ENCODE data around the gene CEP95. TPM values are rescaled to one million over a fixed set of nuclear protein-coding genes. Genes with fewer than 3 reads are reported as not detected.
A peak's percentile ranks its signal among the peaks of the same experiment; 100 is the strongest.

Gene CEP95
- polyA plus RNA-seq, 2 donors, result 16.7 to 33.3 TPM

GRCh38 chr17:64500862-64501765 lies 5.7 kb upstream of the CEP95 start:
- Histone ChIP-seq H3K36me3 (ENCODE audit: control insufficient read depth in 2 of 2, insufficient read depth in 2 of 2, low read length in 1 of 2) (peaks cover 16 to 25% of the 10 kb centered on the region in 2 donors), H3K9me3 (ENCODE audit: control insufficient read depth in 2 of 2, insufficient read depth in 1 of 2, low read depth in 1 of 2, low read length in 1 of 2) (no peaks in the 10 kb centered on the region), H3K27ac (ENCODE audit: low read depth in 2 of 2, low read length in 1 of 2) (peak overlapping the region in 1 of 2 donors; percentile 17)

GRCh38 chr17:64502021-64502420 lies 4.8 kb upstream of the CEP95 start:
- no peaks in the 10 kb centered on the region for H3K9me3 ChIP-seq (ENCODE audit: control insufficient read depth in 2 of 2, insufficient read depth in 1 of 2, low read depth in 1 of 2, low read length in 1 of 2)
- no peak overlapping the region for H3K4me3 ChIP-seq (ENCODE audit: low read depth in 1 of 2, low read length in 2 of 2)
- no peak overlapping the region for H3K27ac ChIP-seq (ENCODE audit: low read depth in 2 of 2, low read length in 1 of 2)
- peaks cover 16 to 25% of the 10 kb centered on the region in 2 donors for H3K36me3 ChIP-seq (ENCODE audit: control insufficient read depth in 2 of 2, insufficient read depth in 2 of 2, low read length in 1 of 2)
- 63 to 70% methylated on average over 3 of the region's 3 CpGs for WGBS, 2 donors
- H3K27me3 ChIP-seq (ENCODE audit: control insufficient read depth in 1 of 2, insufficient read depth in 2 of 2, low read length in 2 of 2), result no peaks in the 10 kb centered on the region
- peaks cover 0 to 2% of the 10 kb centered on the region in 2 donors for H3K4me1 ChIP-seq (ENCODE audit: control insufficient read depth in 2 of 2, insufficient read depth in 2 of 2, low read length in 1 of 2)

More at GRCh38 chr17:64500862-64501765, 5.7 kb upstream of the CEP95 start:
- 57 to 64% methylated on average over 11 of the region's 11 CpGs for WGBS, 2 donors
- Histone ChIP-seq H3K27me3 (ENCODE audit: control insufficient read depth in 1 of 2, insufficient read depth in 2 of 2, low read length in 2 of 2) (no peaks in the 10 kb centered on the region), H3K4me3 (ENCODE audit: low read depth in 1 of 2, low read length in 2 of 2) (no peak overlapping the region), H3K4me1 (ENCODE audit: control insufficient read depth in 2 of 2, insufficient read depth in 2 of 2, low read length in 1 of 2) (peaks cover 0 to 2% of the 10 kb centered on the region in 2 donors)

GRCh38 chr17:64502809-64503208 lies 4.0 kb upstream of the CEP95 start:
- H3K27ac ChIP-seq (ENCODE audit: low read depth in 2 of 2, low read length in 1 of 2), result no peak overlapping the region

GRCh38 chr17:64503341-64503740 lies 3.4 kb upstream of the CEP95 start:
- Histone ChIP-seq H3K27ac (ENCODE audit: low read depth in 2 of 2, low read length in 1 of 2) (no peak overlapping the region), H3K4me3 (ENCODE audit: low read depth in 1 of 2, low read length in 2 of 2) (peak overlapping the region in 1 of 2 donors; percentile 97), H3K36me3 (ENCODE audit: control insufficient read depth in 2 of 2, insufficient read depth in 2 of 2, low read length in 1 of 2) (peaks cover 16 to 25% of the 10 kb centered on the region in 2 donors), H3K4me1 (ENCODE audit: control insufficient read depth in 2 of 2, insufficient read depth in 2 of 2, low read length in 1 of 2) (no peaks in the 10 kb centered on the region), H3K9me3 (ENCODE audit: control insufficient read depth in 2 of 2, insufficient read depth in 1 of 2, low read depth in 1 of 2, low read length in 1 of 2) (no peaks in the 10 kb centered on the region), H3K27me3 (ENCODE audit: control insufficient read depth in 1 of 2, insufficient read depth in 2 of 2, low read length in 2 of 2) (no peaks in the 10 kb centered on the region)
- WGBS, 2 donors, result 52 to 61% methylated on average over 5 of the region's 5 CpGs

More at GRCh38 chr17:64502809-64503208, 4.0 kb upstream of the CEP95 start:
- H3K9me3 ChIP-seq (ENCODE audit: control insufficient read depth in 2 of 2, insufficient read depth in 1 of 2, low read depth in 1 of 2, low read length in 1 of 2), result no peaks in the 10 kb centered on the region
- no peaks in the 10 kb centered on the region for H3K4me1 ChIP-seq (ENCODE audit: control insufficient read depth in 2 of 2, insufficient read depth in 2 of 2, low read length in 1 of 2)
- H3K4me3 ChIP-seq (ENCODE audit: low read depth in 1 of 2, low read length in 2 of 2), result peak overlapping the region in 1 of 2 donors; percentile 97
- 75 to 80% methylated on average over 2 of the region's 2 CpGs for WGBS, 2 donors
- H3K27me3 ChIP-seq (ENCODE audit: control insufficient read depth in 1 of 2, insufficient read depth in 2 of 2, low read length in 2 of 2), result no peaks in the 10 kb centered on the region
- H3K36me3 ChIP-seq (ENCODE audit: control insufficient read depth in 2 of 2, insufficient read depth in 2 of 2, low read length in 1 of 2), result peaks cover 16 to 25% of the 10 kb centered on the region in 2 donors

GRCh38 chr17:64503821-64504768 lies 2.7 kb upstream of the CEP95 start:
- no peaks in the 10 kb centered on the region for H3K27me3 ChIP-seq (ENCODE audit: control insufficient read depth in 1 of 2, insufficient read depth in 2 of 2, low read length in 2 of 2)
- no peaks in the 10 kb centered on the region for H3K4me1 ChIP-seq (ENCODE audit: control insufficient read depth in 2 of 2, insufficient read depth in 2 of 2, low read length in 1 of 2)
- peak overlapping the region; percentile 40 to 99 for H3K27ac ChIP-seq (ENCODE audit: low read depth in 2 of 2, low read length in 1 of 2)
- peaks cover 16 to 22% of the 10 kb centered on the region in 2 donors for H3K36me3 ChIP-seq (ENCODE audit: control insufficient read depth in 2 of 2, insufficient read depth in 2 of 2, low read length in 1 of 2)
- H3K9me3 ChIP-seq (ENCODE audit: control insufficient read depth in 2 of 2, insufficient read depth in 1 of 2, low read depth in 1 of 2, low read length in 1 of 2), result no peaks in the 10 kb centered on the region
- 14 to 17% methylated on average over 7 of the region's 7 CpGs for WGBS, 2 donors
- H3K4me3 ChIP-seq (ENCODE audit: low read depth in 1 of 2, low read length in 2 of 2), result peak overlapping the region; percentile 87 to 97

GRCh38 chr17:64504769-64505339 lies 1.9 kb upstream of the CEP95 start:
- 1% methylated on average over 13 of the region's 13 CpGs for WGBS, 2 donors
- no peaks in the 10 kb centered on the region for H3K4me1 ChIP-seq (ENCODE audit: control insufficient read depth in 2 of 2, insufficient read depth in 2 of 2, low read length in 1 of 2)
- H3K27me3 ChIP-seq (ENCODE audit: control insufficient read depth in 1 of 2, insufficient read depth in 2 of 2, low read length in 2 of 2), result no peaks in the 10 kb centered on the region
- peak overlapping the region; percentile 99 for H3K27ac ChIP-seq (ENCODE audit: low read depth in 2 of 2, low read length in 1 of 2)
- H3K36me3 ChIP-seq (ENCODE audit: control insufficient read depth in 2 of 2, insufficient read depth in 2 of 2, low read length in 1 of 2), result peaks cover 16 to 24% of the 10 kb centered on the region in 2 donors
- no peaks in the 10 kb centered on the region for H3K9me3 ChIP-seq (ENCODE audit: control insufficient read depth in 2 of 2, insufficient read depth in 1 of 2, low read depth in 1 of 2, low read length in 1 of 2)
- peak overlapping the region; percentile 87 to 97 for H3K4me3 ChIP-seq (ENCODE audit: low read depth in 1 of 2, low read length in 2 of 2)

GRCh38 chr17:64505340-64506200 lies 1.2 kb upstream of the CEP95 start:
- 0% methylated on average over 64 to 76 of the region's 76 CpGs for WGBS, 2 donors
- Histone ChIP-seq H3K4me1 (ENCODE audit: control insufficient read depth in 2 of 2, insufficient read depth in 2 of 2, low read length in 1 of 2) (no peaks in the 10 kb centered on the region), H3K27me3 (ENCODE audit: control insufficient read depth in 1 of 2, insufficient read depth in 2 of 2, low read length in 2 of 2) (no peaks in the 10 kb centered on the region), H3K36me3 (ENCODE audit: control insufficient read depth in 2 of 2, insufficient read depth in 2 of 2, low read length in 1 of 2) (peaks cover 15 to 21% of the 10 kb centered on the region in 2 donors), H3K27ac (ENCODE audit: low read depth in 2 of 2, low read length in 1 of 2) (peak overlapping the region; percentile 99), H3K9me3 (ENCODE audit: control insufficient read depth in 2 of 2, insufficient read depth in 1 of 2, low read depth in 1 of 2, low read length in 1 of 2) (no peaks in the 10 kb centered on the region), H3K4me3 (ENCODE audit: low read depth in 1 of 2, low read length in 2 of 2) (peak overlapping the region; percentile 87 to 97)

- H3K27me3 ChIP-seq (ENCODE audit: control insufficient read depth in 1 of 2, insufficient read depth in 2 of 2, low read length in 2 of 2), result no peaks in the 10 kb centered on the region
- H3K4me3 ChIP-seq (ENCODE audit: low read depth in 1 of 2, low read length in 2 of 2), result peak within 1 kb of the TSS; percentile 87 to 97
- peak within 1 kb of the TSS; percentile 99 for H3K27ac ChIP-seq (ENCODE audit: low read depth in 2 of 2, low read length in 1 of 2)
- H3K36me3 ChIP-seq (ENCODE audit: control insufficient read depth in 2 of 2, insufficient read depth in 2 of 2, low read length in 1 of 2), result peaks cover 10 to 18% of the 10 kb centered on the region in 2 donors
- no peaks in the 10 kb centered on the region for H3K4me1 ChIP-seq (ENCODE audit: control insufficient read depth in 2 of 2, insufficient read depth in 2 of 2, low read length in 1 of 2)
- H3K9me3 ChIP-seq (ENCODE audit: control insufficient read depth in 2 of 2, insufficient read depth in 1 of 2, low read depth in 1 of 2, low read length in 1 of 2), result no peaks in the 10 kb centered on the region
- 1% methylated on average over 31 of the region's 31 CpGs for WGBS, 2 donors
Observed at GRCh38 chr17:64506201-64506575, 589 bp upstream of the CEP95 start, which contains the start of gene DDX5. Gene DDX5, minus strand, starts transcription at chr17:64506289. Its CDS starts 170 bp downstream, at chr17:64506119.
